Memory B cell (primary cell): ENCODE measurements around the gene LEPR.
"Not testable (repeated sequence)": the region's sequence is repeated elsewhere in the genome, so short reads cannot be mapped to it uniquely, and the experiment has no call there.

Experiments
- ATAC-seq: fragments of 150-1000 bp; cut with Tn5 transposase; 2 replicates; pipeline ENCODE4 v1.10.0; 2021; ENCODE audit warnings: low read depth, mild to moderate bottlenecking, moderate library complexity
- DNase-seq, 2 donors: peaks; one replicate each; pipeline ENCODE4 v3.0.0; 2022; ENCODE audit warnings: low spot score in 2 of 2
- H3K27ac Mint-ChIP-seq: one replicate; pipeline ENCODE4 v1.8.0; 2022; ENCODE audit warnings: mild to moderate bottlenecking, moderate library complexity, mixed read lengths
- H3K27me3 Mint-ChIP-seq: one replicate; pipeline ENCODE4 v1.8.0; 2022; ENCODE audit warnings: mixed read lengths
- H3K36me3 Mint-ChIP-seq: one replicate; pipeline ENCODE4 v1.8.0; 2022; ENCODE audit warnings: mild to moderate bottlenecking, mixed read lengths
- H3K4me1 Mint-ChIP-seq: one replicate; pipeline ENCODE4 v1.8.0; 2022; ENCODE audit warnings: mixed read lengths
- H3K4me3 Mint-ChIP-seq: one replicate; pipeline ENCODE4 v1.8.0; 2022; ENCODE audit warnings: mild to moderate bottlenecking, moderate library complexity, mixed read lengths
- H3K9me3 Mint-ChIP-seq: one replicate; pipeline ENCODE4 v1.8.0; 2022; ENCODE audit warnings: mixed read lengths

Gene LEPR

DNA sequence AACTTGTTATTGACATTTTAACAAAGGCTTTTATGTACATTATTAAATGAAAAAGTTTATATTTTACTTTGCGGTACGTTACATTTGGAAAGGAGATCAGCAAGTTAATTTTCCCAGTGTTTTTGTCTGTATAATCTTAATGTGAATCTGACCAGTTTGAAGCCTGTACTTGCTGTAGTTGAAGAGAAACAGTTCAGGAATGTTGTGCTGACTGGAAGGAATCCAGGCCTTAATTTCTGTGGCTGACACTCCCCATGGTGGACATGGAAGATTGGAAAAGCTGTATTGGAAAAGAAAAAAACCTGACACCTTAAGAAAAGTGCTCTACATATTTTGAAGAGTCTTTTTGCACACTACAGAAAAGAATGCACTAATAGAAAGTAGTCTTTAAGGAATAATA lies 15.5 kb downstream of the LEPR start:
- H3K27ac Mint-ChIP-seq = no peak overlapping the region
- no peaks in the 10 kb centered on the region for H3K27me3 Mint-ChIP-seq
- ATAC-seq = no peak
- H3K4me3 Mint-ChIP-seq = no peak overlapping the region
- no peak for DNase-seq
- H3K9me3 Mint-ChIP-seq = no peaks in the 10 kb centered on the region
- peaks cover 6% of the 10 kb centered on the region for H3K4me1 Mint-ChIP-seq
- peaks cover 20% of the 10 kb centered on the region for H3K36me3 Mint-ChIP-seq

GRCh38 chr1:65437616-65438015 lies 17.1 kb downstream of the LEPR start:
- H3K9me3 Mint-ChIP-seq = no peaks in the 10 kb centered on the region
- ATAC-seq = no peak
- H3K36me3 Mint-ChIP-seq = peaks cover 16% of the 10 kb centered on the region

DNA sequence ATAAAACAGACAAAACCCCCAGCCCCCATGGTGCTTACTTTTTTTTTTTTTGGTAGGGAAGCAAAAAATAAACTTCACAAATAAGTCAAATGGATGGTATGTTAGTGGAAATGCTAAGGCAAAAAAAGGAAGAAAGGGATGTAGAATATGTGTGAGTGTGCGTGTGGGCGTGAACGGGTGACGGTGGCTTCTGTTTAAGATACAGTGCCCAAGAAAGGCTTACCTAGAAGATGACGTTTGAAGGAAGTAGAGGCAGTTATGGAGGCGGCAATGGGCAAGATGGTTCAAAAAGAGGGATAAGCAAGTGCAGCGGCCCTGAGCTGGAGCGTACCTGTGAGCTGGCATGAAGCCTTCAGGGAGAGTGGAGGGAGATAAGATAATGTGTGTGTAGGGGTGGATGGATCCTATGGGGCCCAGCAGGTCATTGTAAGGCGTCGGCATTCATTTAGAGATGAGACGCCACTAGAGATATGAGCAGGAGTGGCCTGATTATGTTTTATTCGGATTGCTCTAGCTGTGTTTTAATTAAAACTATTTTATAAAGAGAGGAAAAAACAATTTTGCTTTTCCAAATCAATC lies 19.9 kb downstream of the LEPR start:
- DNase-seq = no peak
- Mint-ChIP-seq H3K4me3 (no peak overlapping the region), H3K36me3 (peaks cover 6% of the 10 kb centered on the region), H3K27ac (no peak overlapping the region), H3K9me3 (no peaks in the 10 kb centered on the region), H3K27me3 (no peaks in the 10 kb centered on the region), H3K4me1 (no peaks in the 10 kb centered on the region)
- ATAC-seq = no peak

More at GRCh38 chr1:65437616-65438015, 17.1 kb downstream of the LEPR start:
- Mint-ChIP-seq H3K27me3 (no peaks in the 10 kb centered on the region), H3K27ac (no peak overlapping the region), H3K4me3 (no peak overlapping the region), H3K4me1 (peaks cover 3% of the 10 kb centered on the region)
- no peak for DNase-seq

DNA sequence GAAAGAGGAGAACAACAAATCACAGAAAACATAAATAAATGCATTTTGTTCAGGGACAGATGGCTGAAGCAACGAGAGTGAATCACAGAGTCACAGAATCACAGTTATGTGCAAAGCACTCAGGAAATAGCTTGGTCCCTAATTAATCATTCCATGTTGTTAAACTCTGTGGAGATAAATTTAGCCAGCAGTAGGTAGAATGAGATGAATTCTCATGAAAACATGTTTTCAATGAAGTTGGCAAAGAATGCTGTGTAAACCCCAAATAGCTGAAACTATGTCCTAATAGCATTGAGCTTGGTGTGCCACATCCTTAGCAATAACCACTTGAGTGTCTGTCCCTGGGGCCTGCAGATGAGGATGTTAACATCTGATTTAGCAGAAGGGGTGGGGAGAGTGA lies 20.4 kb downstream of the LEPR start:
- Mint-ChIP-seq H3K27ac (no peak overlapping the region), H3K36me3 (peaks cover 6% of the 10 kb centered on the region), H3K4me3 (no peak overlapping the region), H3K4me1 (no peaks in the 10 kb centered on the region), H3K27me3 (no peaks in the 10 kb centered on the region), H3K9me3 (no peaks in the 10 kb centered on the region)
- DNase-seq (no peak), ATAC-seq (no peak)

DNA sequence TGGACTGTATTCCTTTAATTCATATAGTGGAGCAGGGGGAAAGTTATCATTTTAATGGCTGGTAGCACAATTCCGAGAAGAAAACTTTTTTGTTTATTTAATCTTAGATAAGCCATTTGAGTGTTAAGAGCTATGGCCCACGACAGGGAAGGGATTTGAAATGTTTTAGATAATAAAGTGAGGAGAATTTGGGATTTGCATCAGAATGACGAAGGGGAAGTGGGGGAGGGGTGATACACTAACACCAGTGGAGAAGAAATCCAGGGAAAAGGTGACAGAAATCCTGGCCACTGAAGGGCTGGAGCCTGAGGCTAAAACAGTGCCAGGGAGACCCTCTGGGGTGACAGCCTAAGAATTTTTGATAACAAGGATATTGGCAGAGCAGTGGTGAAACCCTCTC lies 21.0 kb downstream of the LEPR start:
- ATAC-seq (no peak), DNase-seq (no peak)
- H3K36me3 Mint-ChIP-seq = peaks cover 6% of the 10 kb centered on the region
- H3K9me3 Mint-ChIP-seq = no peaks in the 10 kb centered on the region
- no peak overlapping the region for H3K27ac Mint-ChIP-seq
- no peaks in the 10 kb centered on the region for H3K27me3 Mint-ChIP-seq
- no peaks in the 10 kb centered on the region for H3K4me1 Mint-ChIP-seq
- no peak overlapping the region for H3K4me3 Mint-ChIP-seq

DNA sequence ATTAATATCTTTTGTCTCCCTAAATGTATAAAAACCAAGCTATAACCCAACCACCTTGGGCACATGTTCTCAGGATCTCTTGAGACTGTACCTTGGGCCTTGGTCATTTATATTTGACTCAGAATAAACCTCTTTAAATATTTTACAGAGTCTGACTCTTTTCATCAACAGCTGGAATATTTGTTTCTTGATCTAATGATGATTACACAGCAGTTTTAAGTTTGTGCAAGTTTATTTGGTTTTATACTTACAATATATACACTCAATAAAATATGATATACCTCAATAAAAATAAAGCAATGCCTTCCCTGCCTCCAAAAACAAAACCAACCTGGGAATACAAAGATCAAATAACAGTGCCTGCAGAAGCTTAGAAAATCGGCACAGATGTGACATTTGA lies 22.0 kb downstream of the LEPR start:
- DNase-seq (no peak), ATAC-seq (no peak)
- H3K4me1 Mint-ChIP-seq = no peaks in the 10 kb centered on the region
- peaks cover 2% of the 10 kb centered on the region for H3K36me3 Mint-ChIP-seq
- no peaks in the 10 kb centered on the region for H3K27me3 Mint-ChIP-seq
- no peaks in the 10 kb centered on the region for H3K9me3 Mint-ChIP-seq
- no peak overlapping the region for H3K27ac Mint-ChIP-seq
- H3K4me3 Mint-ChIP-seq = no peak overlapping the region

DNA sequence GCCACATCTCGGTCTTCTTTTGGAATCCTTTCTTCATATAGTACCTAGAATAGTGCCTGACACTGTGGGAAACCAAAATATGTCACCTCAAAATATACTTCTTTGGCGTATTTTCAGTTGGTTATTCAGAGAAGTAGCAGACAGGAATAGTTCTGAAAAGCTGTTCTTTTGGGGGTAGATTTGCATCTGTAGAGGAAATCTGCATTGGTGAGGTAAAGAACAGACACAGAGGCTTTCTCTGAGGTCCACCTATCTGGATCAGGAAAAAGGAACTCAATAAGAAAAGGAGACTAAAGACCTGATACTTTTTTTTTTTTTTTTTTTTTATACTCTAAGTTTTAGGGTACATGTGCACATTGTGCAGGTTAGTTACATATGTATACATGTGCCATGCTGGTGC lies 23.2 kb downstream of the LEPR start:
- no peaks in the 10 kb centered on the region for H3K9me3 Mint-ChIP-seq
- no peak for ATAC-seq
- H3K36me3 Mint-ChIP-seq = no peaks in the 10 kb centered on the region
- no peak overlapping the region for H3K27ac Mint-ChIP-seq
- no peaks in the 10 kb centered on the region for H3K4me1 Mint-ChIP-seq
- no peaks in the 10 kb centered on the region for H3K27me3 Mint-ChIP-seq
- no peak for DNase-seq
- no peak overlapping the region for H3K4me3 Mint-ChIP-seq

DNA sequence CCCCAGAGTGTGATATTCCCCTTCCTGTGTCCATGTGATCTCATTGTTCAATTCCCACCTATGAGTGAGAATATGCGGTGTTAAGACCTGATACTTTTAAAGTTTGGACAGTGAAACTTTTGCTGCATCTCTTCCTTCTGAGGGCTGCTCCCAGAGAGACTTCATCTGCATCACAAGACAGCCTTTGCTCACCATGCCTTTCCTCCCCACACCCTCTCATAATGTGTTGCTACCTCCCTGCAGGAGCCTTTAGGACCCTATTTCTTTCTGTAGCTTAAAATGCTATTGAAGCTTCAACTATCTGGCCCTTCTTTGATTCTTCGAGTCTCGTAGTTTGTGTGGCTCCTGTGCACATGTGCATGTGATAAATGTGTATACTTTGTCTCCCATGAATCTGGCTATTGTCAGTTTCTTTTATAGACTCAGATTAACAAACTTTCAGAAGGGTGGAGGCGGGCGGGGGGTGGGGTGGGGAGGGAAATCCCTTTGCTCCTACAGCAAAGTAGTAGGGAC lies 23.7 kb downstream of the LEPR start:
- Mint-ChIP-seq H3K27ac (no peak overlapping the region), H3K27me3 (no peaks in the 10 kb centered on the region), H3K4me1 (no peaks in the 10 kb centered on the region), H3K36me3 (no peaks in the 10 kb centered on the region), H3K9me3 (no peaks in the 10 kb centered on the region), H3K4me3 (no peak overlapping the region)
- ATAC-seq (no peak), DNase-seq (no peak)

DNA sequence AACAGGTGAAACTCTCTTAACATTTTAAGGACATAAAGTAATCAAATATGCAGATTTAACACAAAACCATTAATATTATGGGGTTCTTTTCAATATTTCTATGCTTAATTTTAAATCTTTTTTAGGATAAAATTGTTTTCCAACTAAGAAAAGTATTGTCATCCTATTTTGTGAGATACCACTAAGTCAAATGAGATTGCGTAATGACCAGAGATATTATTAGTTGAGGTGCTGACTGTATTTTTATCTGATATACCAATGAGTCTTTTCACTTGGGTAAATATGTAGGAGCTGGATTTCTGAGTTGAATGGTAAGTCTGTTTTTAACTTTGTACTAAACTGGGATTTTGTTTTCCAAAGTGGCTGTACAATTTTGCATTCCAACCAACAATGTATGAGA lies 25.4 kb downstream of the LEPR start:
- Mint-ChIP-seq H3K9me3 (no peaks in the 10 kb centered on the region), H3K4me3 (no peak overlapping the region), H3K36me3 (no peaks in the 10 kb centered on the region), H3K27ac (no peak overlapping the region), H3K4me1 (no peaks in the 10 kb centered on the region), H3K27me3 (no peaks in the 10 kb centered on the region)
- ATAC-seq (no peak), DNase-seq (no peak)

GRCh38 chr1:65449214-65449823 lies 28.9 kb downstream of the LEPR start:
- H3K27me3 Mint-ChIP-seq = no peaks in the 10 kb centered on the region
- H3K9me3 Mint-ChIP-seq = peaks cover 2% of the 10 kb centered on the region
- DNase-seq (no peak), ATAC-seq (no peak)
- H3K4me3 Mint-ChIP-seq = no peak overlapping the region
- no peaks in the 10 kb centered on the region for H3K36me3 Mint-ChIP-seq
- H3K27ac Mint-ChIP-seq = no peak overlapping the region
- H3K4me1 Mint-ChIP-seq = no peaks in the 10 kb centered on the region

- H3K9me3 Mint-ChIP-seq, H3K27me3 Mint-ChIP-seq, H3K4me3 Mint-ChIP-seq, H3K4me1 Mint-ChIP-seq, H3K27ac Mint-ChIP-seq, DNase-seq, H3K36me3 Mint-ChIP-seq, ATAC-seq: not testable (repeated sequence)
Observed at GRCh38 chr1:65455678-65456077, 35.2 kb downstream of the LEPR start.

- Mint-ChIP-seq H3K27ac (no peak overlapping the region), H3K4me1 (peaks cover 2% of the 10 kb centered on the region), H3K36me3 (peaks cover 6% of the 10 kb centered on the region), H3K9me3 (peaks cover 6% of the 10 kb centered on the region), H3K27me3 (no peaks in the 10 kb centered on the region), H3K4me3 (no peak overlapping the region)
- DNase-seq = no peak
- no peak for ATAC-seq
Observed at GRCh38 chr1:65456481-65456880, 36.0 kb downstream of the LEPR start.

GRCh38 chr1:65457868-65458267 lies 37.4 kb downstream of the LEPR start:
- peaks cover 7% of the 10 kb centered on the region for H3K9me3 Mint-ChIP-seq
- H3K27me3 Mint-ChIP-seq = no peaks in the 10 kb centered on the region
- ATAC-seq (no peak), DNase-seq (no peak)
- H3K4me1 Mint-ChIP-seq = peaks cover 2% of the 10 kb centered on the region
- no peak overlapping the region for H3K27ac Mint-ChIP-seq
- H3K36me3 Mint-ChIP-seq = peaks cover 8% of the 10 kb centered on the region
- H3K4me3 Mint-ChIP-seq = no peak overlapping the region

DNA sequence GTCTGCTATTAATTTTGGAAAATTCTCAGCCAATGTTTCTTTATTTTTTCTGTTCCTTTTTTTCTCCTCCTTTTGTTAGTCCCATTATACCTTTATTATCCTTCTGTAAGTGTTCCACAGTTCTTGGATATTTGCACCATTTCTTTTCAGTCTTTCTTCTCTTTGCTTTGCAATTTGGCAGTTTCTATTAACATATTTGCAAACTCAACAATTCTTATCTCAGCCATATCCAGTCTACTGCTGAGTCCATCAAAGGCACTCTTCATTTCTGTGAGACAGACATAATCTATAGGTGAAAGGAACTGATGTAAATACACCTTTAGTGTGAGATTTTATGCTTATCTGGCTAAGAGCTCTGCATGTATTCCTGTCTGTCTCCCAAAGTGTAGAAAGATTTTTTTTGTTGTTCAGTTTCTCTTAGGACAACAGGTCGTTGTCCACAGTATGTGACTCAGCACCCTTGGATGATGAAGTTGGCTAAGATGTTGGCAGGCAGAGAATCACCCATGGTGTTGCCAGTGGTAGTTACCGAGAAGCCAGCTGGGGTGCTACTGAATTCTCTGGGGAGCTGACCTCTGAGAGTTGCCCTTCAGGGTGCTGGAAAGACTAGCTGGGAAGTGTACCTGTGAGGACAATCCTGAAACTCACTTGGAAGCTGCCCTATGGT lies 38.4 kb downstream of the LEPR start:
- ATAC-seq (no peak), DNase-seq (no peak)
- no peaks in the 10 kb centered on the region for H3K27me3 Mint-ChIP-seq
- H3K4me3 Mint-ChIP-seq = no peak overlapping the region
- peaks cover 12% of the 10 kb centered on the region for H3K36me3 Mint-ChIP-seq
- no peak overlapping the region for H3K27ac Mint-ChIP-seq
- peaks cover 2% of the 10 kb centered on the region for H3K4me1 Mint-ChIP-seq
- H3K9me3 Mint-ChIP-seq = peaks cover 10% of the 10 kb centered on the region

GRCh38 chr1:65459397-65459768 lies 38.9 kb downstream of the LEPR start:
- Mint-ChIP-seq H3K4me3 (no peak overlapping the region), H3K27me3 (no peaks in the 10 kb centered on the region), H3K27ac (no peak overlapping the region), H3K36me3 (peaks cover 12% of the 10 kb centered on the region), H3K9me3 (peaks cover 11% of the 10 kb centered on the region), H3K4me1 (peaks cover 2% of the 10 kb centered on the region)
- no peak for ATAC-seq
- DNase-seq = no peak
